GM21367 (cell line): Measurements from ENCODE around the gene PSTPIP1.

Source experiments
- ATAC-seq: cut with Tn5 transposase; IDR thresholded peaks from one replicate; pipeline ENCODE4 v1.9.1; 2021; ENCODE audit not compliant: unreplicated experiment

The PSTPIP1 gene

GRCh38 chr15:77066971-77067690, 72.2 kb downstream of the PSTPIP1 start:
- ATAC-seq: no peak

GRCh38 chr15:77067691-77068367, 72.9 kb downstream of the PSTPIP1 start:
- no peak for ATAC-seq

GRCh38 chr15:77068633-77069032, 73.7 kb downstream of the PSTPIP1 start:
- ATAC-seq: no peak

- no peak for ATAC-seq
These were observed 74.7 kb downstream of the PSTPIP1 start for GRCh38 chr15:77069521-77070121.

GRCh38 chr15:77070180-77070494, 75.2 kb downstream of the PSTPIP1 start:
- no peak for ATAC-seq

- peak; percentile 84 for ATAC-seq
These were observed 75.8 kb downstream of the PSTPIP1 start, which contains the start of gene TSPAN3 for GRCh38 chr15:77070495-77071304. Gene TSPAN3 (minus strand): TSS chr15:77071109. CDS start chr15:77070954, 155 bp downstream.

- ATAC-seq: no peak
These were observed 76.6 kb downstream of the PSTPIP1 start for GRCh38 chr15:77071305-77072223.

- no peak for ATAC-seq
These were observed 79.4 kb downstream of the PSTPIP1 start for GRCh38 chr15:77074350-77074749.

GRCh38 chr15:77075528-77075927, 80.6 kb downstream of the PSTPIP1 start:
- no peak for ATAC-seq

- ATAC-seq: no peak
These were observed 81.5 kb downstream of the PSTPIP1 start for GRCh38 chr15:77076323-77076915.

GRCh38 chr15:77081971-77082370, 87.0 kb downstream of the PSTPIP1 start:
- no peak for ATAC-seq

GRCh38 chr15:77083381-77084160, 88.6 kb downstream of the PSTPIP1 start:
- ATAC-seq: peak; percentile 65

- no peak for ATAC-seq
These were observed 89.5 kb downstream of the PSTPIP1 start for GRCh38 chr15:77084436-77084835.

- ATAC-seq: no peak
These were observed 90.4 kb downstream of the PSTPIP1 start for GRCh38 chr15:77085297-77085696.
